Colonic mucosa (tissue), 4 donors: Measurements from ENCODE around the gene PLOD1. TPM values are rescaled to one million over a fixed set of nuclear protein-coding genes. Genes with fewer than 3 reads are reported as not detected.

Source experiments
- DNase-seq: peaks from one replicate; pipeline ENCODE4 v3.0.0-alpha.2; 2020
- H3K27ac ChIP-seq: fragments of 200-600 bp; one replicate; pipeline ENCODE4 v1.8.0; 2021
- H3K27me3 ChIP-seq: fragments of 200-600 bp; one replicate; pipeline ENCODE4 v1.8.0; 2021
- H3K36me3 ChIP-seq: fragments of 200-600 bp; one replicate; pipeline ENCODE4 v1.8.0; 2021
- H3K4me1 ChIP-seq: fragments of 200-600 bp; one replicate; pipeline ENCODE4 v1.8.0; 2021; ENCODE audit warnings: mild to moderate bottlenecking
- H3K4me3 ChIP-seq: fragments of 200-600 bp; one replicate; pipeline ENCODE4 v1.8.0; 2021
- H3K9ac ChIP-seq, 2 donors: one replicate each; pipeline ENCODE4 v1.7.0; 2013; ENCODE audit warnings: control low read depth in 2 of 2, low read depth in 2 of 2, low read length in 2 of 2
- H3K9me3 ChIP-seq: fragments of 200-600 bp; one replicate; pipeline ENCODE4 v1.8.0; 2021
- intact Hi-C: fragments of 100-400 bp; cut with DNase I; formaldehyde crosslinking; loops from one replicate; pipeline ENCODE4 v1.14.1; 2022
- total RNA-seq, 2 donors: library from RNA; stranded (reverse); fragmentation: NEBNext Ultra II Directional in 1 of 2; extraction: Animal tissue kit (Norgen Biotek cat#: 25700) in 1 of 2; gene quantifications; one replicate each; pipeline ENCODE4 v1.2.1, GENCODE V29; 2021
- TF ChIP-seq, protein P1 (sequence below): fragments of 200-600 bp; IDR thresholded peaks from one replicate; pipeline ENCODE4 v1.8.0; 2022; ENCODE audit warnings: antibody characterized with exemption, mild to moderate bottlenecking
- donor health status: healthy.
- donor health status: DM: no; HTN: no; CAD: no.
- donor health status: DM: no; HTN: no; CAD: no.

Gene PLOD1
- total RNA-seq, 2 donors from 2014 or later = 72.5 to 83.9 TPM

DNA sequence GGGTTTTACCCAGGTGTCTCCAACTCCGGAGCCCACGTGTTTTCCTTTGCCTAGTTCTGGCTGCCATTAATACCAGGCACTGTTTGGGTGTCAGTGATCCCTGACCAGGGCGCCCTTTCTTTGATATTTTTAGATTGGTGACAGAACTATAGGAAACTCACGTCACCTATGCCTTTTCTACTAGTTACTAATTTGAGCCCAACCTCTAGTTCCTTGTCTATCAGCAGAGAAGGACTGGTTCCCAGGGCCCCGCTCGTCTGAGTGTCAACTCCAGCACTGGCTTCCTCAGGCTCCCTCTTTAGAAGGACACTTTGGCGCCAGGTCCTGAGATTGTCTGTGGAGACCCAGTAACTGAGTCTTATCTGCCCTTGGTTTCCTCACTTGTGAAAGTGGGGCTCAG lies 55.2 kb downstream of the PLOD1 start:
- Histone ChIP-seq H3K9ac (no peak overlapping the region), H3K4me3 (no peak overlapping the region), H3K27ac (no peak overlapping the region), H3K27me3 (no peaks in the 10 kb centered on the region), H3K9me3 (no peaks in the 10 kb centered on the region), H3K36me3 (peaks cover 9% of the 10 kb centered on the region), H3K4me1 (peaks cover 2% of the 10 kb centered on the region)
- intact Hi-C loops = no loop called here
- TF ChIP-seq, protein P1, sequence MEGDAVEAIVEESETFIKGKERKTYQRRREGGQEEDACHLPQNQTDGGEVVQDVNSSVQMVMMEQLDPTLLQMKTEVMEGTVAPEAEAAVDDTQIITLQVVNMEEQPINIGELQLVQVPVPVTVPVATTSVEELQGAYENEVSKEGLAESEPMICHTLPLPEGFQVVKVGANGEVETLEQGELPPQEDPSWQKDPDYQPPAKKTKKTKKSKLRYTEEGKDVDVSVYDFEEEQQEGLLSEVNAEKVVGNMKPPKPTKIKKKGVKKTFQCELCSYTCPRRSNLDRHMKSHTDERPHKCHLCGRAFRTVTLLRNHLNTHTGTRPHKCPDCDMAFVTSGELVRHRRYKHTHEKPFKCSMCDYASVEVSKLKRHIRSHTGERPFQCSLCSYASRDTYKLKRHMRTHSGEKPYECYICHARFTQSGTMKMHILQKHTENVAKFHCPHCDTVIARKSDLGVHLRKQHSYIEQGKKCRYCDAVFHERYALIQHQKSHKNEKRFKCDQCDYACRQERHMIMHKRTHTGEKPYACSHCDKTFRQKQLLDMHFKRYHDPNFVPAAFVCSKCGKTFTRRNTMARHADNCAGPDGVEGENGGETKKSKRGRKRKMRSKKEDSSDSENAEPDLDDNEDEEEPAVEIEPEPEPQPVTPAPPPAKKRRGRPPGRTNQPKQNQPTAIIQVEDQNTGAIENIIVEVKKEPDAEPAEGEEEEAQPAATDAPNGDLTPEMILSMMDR = no peak
- DNase-seq = no peak

DNA sequence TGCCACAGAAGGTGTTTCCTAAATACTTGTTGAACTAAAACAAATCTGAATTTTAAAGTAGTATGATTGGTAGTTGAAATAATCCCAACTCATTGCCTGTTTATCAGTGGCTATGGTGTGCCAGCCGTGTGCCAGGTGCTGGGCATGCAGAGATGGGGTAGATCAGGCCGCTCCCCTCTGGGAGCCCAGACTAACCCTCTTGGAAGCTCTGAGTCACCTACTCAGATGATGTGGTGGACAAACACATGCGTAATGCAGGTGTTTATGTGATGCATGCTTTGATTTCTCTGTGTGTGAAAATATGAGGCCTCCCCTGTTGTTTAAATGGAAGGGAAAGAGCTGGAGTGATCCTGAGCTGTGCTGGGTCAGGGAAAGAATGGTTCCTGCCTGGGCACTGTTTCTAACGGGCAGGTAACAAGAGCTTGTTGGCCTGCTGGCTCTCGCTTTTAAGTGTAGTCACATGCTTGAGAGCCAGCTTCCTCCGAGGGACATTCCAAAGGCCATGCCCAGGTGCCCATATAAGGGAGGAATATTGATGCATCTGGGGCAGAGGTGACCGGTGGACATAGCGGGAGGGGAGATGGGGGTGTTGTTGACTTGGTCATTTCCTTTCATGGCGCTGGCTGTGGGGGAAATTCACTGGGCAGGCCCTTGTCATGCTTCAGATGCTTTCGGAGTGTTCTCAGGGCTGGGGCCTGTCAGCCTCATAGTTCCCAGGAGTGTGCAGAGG lies 56.0 kb downstream of the PLOD1 start:
- H3K4me1 ChIP-seq = no peaks in the 10 kb centered on the region
- intact Hi-C loops = no loop called here
- DNase-seq = no peak
- no peak overlapping the region for H3K4me3 ChIP-seq
- TF ChIP-seq, protein P1 = no peak
- no peak overlapping the region for H3K27ac ChIP-seq
- H3K27me3 ChIP-seq = no peaks in the 10 kb centered on the region
- H3K36me3 ChIP-seq = peaks cover 9% of the 10 kb centered on the region
- no peaks in the 10 kb centered on the region for H3K9me3 ChIP-seq
- no peak overlapping the region for H3K9ac ChIP-seq

DNA sequence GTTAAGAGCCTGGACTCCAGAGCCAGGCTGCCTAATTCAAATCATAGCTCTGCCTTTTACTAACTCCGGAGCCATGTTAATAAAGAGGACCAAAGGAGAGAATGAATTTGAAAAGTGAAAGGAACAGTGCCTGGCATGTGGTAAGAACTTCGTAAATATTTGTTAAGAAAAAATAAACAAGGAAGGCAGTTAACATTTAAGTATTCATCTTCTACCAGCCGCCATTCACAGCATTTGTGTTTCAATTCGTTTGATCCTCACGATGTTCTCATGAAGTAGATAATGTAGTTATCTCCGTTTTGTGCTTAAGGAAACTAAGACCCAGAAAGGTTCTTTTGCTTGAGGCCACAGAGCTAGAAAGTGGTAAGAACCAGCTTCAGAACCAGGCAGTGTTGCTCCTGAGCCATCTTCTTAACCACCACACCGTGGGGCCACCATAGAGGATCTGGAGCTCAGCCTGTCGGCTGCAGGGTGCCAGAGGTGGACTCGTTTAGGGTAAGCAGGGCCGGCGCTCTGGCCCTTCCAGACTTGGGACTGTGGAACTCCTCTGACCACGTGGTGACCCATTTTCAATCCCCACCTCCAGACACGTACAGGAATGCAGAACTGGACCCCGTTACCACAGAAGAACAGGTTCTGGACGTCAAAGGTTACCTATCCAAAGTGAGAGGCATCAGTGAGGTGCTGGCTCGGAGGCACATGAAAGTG lies 57.6 kb downstream of the PLOD1 start:
- TF ChIP-seq, protein P1 = no peak
- DNase-seq = no peak
- H3K4me1 ChIP-seq = no peaks in the 10 kb centered on the region
- no peak overlapping the region for H3K9ac ChIP-seq
- no peaks in the 10 kb centered on the region for H3K27me3 ChIP-seq
- H3K36me3 ChIP-seq = peaks cover 16% of the 10 kb centered on the region
- no peak overlapping the region for H3K4me3 ChIP-seq
- H3K27ac ChIP-seq = no peak overlapping the region
- no peaks in the 10 kb centered on the region for H3K9me3 ChIP-seq
- intact Hi-C loops = no loop called here

DNA sequence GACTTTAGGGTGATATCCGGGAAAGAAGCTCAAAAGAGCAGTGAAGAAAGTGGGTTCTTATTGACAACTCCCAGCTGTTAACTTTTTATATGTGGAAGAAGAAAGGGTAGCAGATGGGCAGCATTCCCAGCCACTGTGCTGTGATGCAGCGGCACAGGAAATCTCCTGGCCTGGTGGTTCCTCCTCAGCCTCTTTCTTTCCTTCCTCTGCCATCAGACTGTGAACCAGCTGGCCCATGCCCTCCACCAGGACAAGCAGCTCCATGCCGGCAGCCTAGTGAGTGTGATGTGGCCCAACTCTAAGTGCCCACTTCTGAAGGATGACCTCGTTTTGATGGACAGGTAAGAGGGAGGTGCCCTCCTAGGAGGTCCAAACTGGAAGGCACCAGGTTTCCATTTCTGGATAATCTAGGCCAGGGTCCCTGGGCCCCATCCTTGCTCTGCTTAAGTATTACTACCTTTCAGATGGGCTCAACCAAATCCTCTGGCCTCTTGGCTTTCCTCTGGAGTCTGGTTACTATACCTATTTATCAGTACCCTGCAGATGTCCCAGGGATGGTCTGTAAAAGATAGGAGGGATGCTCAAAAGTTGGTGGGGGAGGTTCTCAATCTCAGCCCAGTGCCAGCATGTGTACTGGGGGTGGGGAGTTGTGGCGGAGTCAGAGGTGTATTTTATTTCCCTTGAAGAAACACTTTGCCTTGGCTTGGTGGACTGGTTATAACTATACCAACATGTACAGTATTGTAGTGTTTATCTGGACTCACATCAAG lies 62.7 kb downstream of the PLOD1 start:
- intact Hi-C loops = no loop called here
- DNase-seq = no peak
- TF ChIP-seq, protein P1 = no peak
- Histone ChIP-seq H3K4me3 (no peak overlapping the region), H3K27me3 (no peaks in the 10 kb centered on the region), H3K4me1 (no peaks in the 10 kb centered on the region), H3K36me3 (peaks cover 13% of the 10 kb centered on the region), H3K27ac (no peak overlapping the region), H3K9ac (no peak overlapping the region), H3K9me3 (no peaks in the 10 kb centered on the region)

DNA sequence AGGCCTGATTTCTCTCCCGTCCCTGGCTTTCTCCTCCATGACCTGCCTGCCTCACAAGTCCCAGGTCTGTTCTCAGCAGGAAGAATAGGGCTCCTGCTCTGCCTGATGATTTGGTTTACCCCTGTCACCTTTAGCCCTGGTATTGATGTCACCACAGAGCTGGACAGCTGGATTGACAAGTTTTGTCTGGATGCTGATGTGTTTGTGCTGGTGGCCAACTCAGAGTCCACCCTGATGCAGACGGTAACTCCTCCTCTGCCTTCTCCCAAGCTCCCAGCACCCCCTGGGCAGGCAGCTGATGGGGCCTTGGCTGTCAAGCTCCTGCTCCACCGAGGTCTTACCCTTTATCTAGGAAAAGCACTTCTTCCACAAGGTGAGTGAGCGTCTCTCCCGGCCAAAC lies 64.1 kb downstream of the PLOD1 start:
- no peaks in the 10 kb centered on the region for H3K27me3 ChIP-seq
- no peak overlapping the region for H3K4me3 ChIP-seq
- H3K36me3 ChIP-seq = peaks cover 15% of the 10 kb centered on the region
- H3K4me1 ChIP-seq = no peaks in the 10 kb centered on the region
- intact Hi-C loops = no loop called here
- H3K27ac ChIP-seq = no peak overlapping the region
- TF ChIP-seq, protein P1 = no peak
- DNase-seq = no peak
- H3K9me3 ChIP-seq = no peaks in the 10 kb centered on the region
- no peak overlapping the region for H3K9ac ChIP-seq
